Stimulated activated CD4-positive, alpha-beta T cell treated with anti-CD3 and anti-CD28 coated beads, Interleukin-15, amount 100 ng/mL, for 48 hours (primary cell): ENCODE data around the gene MUCL3.
"Not testable (repeated sequence)": the region's sequence is repeated elsewhere in the genome, so short reads cannot be mapped to it uniquely, and the experiment has no call there.

Experiments
- DNase-seq, 2 donors: peaks; one replicate each; pipeline ENCODE4 v3.0.0-alpha.2; 2020; ENCODE audit warnings: low read depth in 2 of 2

MUCL3 gene

GRCh38 chr6:30939473-30939872, 1.3 kb upstream of the MUCL3 start:
- no peak for DNase-seq

- no peak for DNase-seq
Observed at GRCh38 chr6:30942338-30943060, 1.7 kb downstream of the MUCL3 start.

- DNase-seq = no peak
Observed at GRCh38 chr6:30944051-30944450, 3.3 kb downstream of the MUCL3 start.

GRCh38 chr6:30945281-30945680, 4.5 kb downstream of the MUCL3 start:
- DNase-seq = no peak

GRCh38 chr6:30947231-30947630, 6.5 kb downstream of the MUCL3 start:
- no peak for DNase-seq

GRCh38 chr6:30948811-30949210, 8.0 kb downstream of the MUCL3 start:
- no peak for DNase-seq

GRCh38 chr6:30951907-30952469, 11.2 kb downstream of the MUCL3 start:
- DNase-seq = no peak

GRCh38 chr6:30954631-30955366, 14.0 kb downstream of the MUCL3 start:
- no peak for DNase-seq

- DNase-seq = peak; percentile 77 to 82
Observed at GRCh38 chr6:30955367-30956042, 14.7 kb downstream of the MUCL3 start.

- DNase-seq = no peak
Observed at GRCh38 chr6:30957716-30958115, 16.9 kb downstream of the MUCL3 start.

GRCh38 chr6:30960907-30961673, 20.3 kb downstream of the MUCL3 start:
- DNase-seq = no peak

GRCh38 chr6:30962716-30963115, 21.9 kb downstream of the MUCL3 start:
- no peak for DNase-seq

- DNase-seq = no peak
Observed at GRCh38 chr6:30963641-30964040, 22.9 kb downstream of the MUCL3 start.

GRCh38 chr6:30964075-30964474, 23.3 kb downstream of the MUCL3 start:
- DNase-seq = no peak

GRCh38 chr6:30965140-30965601, 24.4 kb downstream of the MUCL3 start:
- DNase-seq = no peak

- DNase-seq = no peak
Observed at GRCh38 chr6:30966154-30966553, 25.4 kb downstream of the MUCL3 start.

GRCh38 chr6:30969171-30969570, 28.4 kb downstream of the MUCL3 start:
- DNase-seq = not testable (repeated sequence)

- no peak for DNase-seq
Observed at GRCh38 chr6:30970946-30971345, 30.2 kb downstream of the MUCL3 start.

- no peak for DNase-seq
Observed at GRCh38 chr6:30972816-30973215, 32.0 kb downstream of the MUCL3 start.

- DNase-seq = no peak
Observed at GRCh38 chr6:30974490-30975252, 33.9 kb downstream of the MUCL3 start.

GRCh38 chr6:30979141-30979540, 38.4 kb downstream of the MUCL3 start:
- DNase-seq = no peak
